Measurements from ENCODE around the gene MAN2B2.

Gene MAN2B2

GRCh38 chr4:6619466-6620255, 44.7 kb downstream of the MAN2B2 start:
- TF ChIP-seq, protein P1, sequence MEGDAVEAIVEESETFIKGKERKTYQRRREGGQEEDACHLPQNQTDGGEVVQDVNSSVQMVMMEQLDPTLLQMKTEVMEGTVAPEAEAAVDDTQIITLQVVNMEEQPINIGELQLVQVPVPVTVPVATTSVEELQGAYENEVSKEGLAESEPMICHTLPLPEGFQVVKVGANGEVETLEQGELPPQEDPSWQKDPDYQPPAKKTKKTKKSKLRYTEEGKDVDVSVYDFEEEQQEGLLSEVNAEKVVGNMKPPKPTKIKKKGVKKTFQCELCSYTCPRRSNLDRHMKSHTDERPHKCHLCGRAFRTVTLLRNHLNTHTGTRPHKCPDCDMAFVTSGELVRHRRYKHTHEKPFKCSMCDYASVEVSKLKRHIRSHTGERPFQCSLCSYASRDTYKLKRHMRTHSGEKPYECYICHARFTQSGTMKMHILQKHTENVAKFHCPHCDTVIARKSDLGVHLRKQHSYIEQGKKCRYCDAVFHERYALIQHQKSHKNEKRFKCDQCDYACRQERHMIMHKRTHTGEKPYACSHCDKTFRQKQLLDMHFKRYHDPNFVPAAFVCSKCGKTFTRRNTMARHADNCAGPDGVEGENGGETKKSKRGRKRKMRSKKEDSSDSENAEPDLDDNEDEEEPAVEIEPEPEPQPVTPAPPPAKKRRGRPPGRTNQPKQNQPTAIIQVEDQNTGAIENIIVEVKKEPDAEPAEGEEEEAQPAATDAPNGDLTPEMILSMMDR (IDR thresholded peaks at IDR 0.05; ENCODE audit: insufficient read depth, low read depth, low read length, missing control alignments), result no peak
- no peak for DNase-seq (ENCODE audit: low read depth)
- no peak overlapping the region for H3K4me3 ChIP-seq (ENCODE audit: low read length)

DNA sequence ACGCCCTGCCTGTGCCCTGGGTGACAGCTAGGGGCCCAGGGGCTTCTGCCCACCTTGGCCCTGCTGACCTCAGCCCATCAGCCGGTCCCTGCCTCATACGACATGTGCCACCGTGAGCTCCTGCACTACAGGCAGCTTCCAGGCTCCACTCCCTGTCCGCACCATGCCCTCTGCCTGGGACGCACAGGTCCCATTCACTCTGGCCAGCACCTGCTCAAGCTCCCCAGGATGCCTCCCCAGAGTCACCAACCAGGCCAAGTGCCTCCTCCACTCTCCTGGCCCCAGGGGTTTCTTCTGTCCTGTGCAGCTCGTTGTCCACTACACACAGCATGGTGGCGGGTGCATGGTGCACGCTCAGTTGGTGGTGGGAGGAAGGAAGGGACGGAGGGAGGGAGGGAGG, 45.3 kb downstream of the MAN2B2 start:
- DNase-seq (ENCODE audit: low read depth), result no peak
- no peak overlapping the region for H3K4me3 ChIP-seq (ENCODE audit: low read length)
- TF ChIP-seq, protein P1 (IDR thresholded peaks at IDR 0.05; ENCODE audit: insufficient read depth, low read depth, low read length, missing control alignments), result no peak

DNA sequence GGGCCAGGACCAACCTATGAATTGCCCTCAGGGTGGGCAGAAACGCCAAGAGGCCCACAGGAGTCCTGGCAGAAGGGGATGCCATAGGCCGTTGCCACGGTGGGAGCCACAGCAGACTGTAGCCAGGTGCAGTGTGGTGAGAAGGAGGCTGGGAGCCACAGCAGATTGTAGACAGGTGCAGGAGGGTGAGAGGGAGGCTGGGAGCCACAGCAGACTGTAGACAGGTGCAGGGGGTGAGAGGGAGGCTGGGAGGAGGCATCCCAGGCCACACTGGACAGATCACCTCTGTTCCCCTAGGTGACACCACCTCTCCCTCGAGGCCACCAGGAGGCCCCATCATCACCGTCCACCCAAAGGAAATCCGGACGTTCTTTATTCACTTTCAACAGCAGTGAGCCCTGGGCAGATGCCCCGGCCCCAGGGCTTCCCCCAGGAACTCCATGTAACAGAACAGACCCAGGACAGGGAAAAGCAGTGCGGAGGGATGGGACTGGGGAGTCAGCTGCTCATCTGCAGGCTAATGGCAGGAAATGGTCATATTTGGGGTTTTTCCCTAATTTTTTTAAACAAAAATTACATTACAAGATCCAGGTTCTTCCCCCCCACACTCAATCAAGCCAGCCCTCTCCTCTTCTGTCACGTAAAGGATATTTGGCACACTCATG, 46.0 kb downstream of the MAN2B2 start:
- H3K4me3 ChIP-seq (ENCODE audit: low read length), result no peak overlapping the region

GRCh38 chr4:6621556-6621927, 46.6 kb downstream of the MAN2B2 start:
- DNase-seq (ENCODE audit: low read depth), result no peak
- TF ChIP-seq, protein P1 (IDR thresholded peaks at IDR 0.05; ENCODE audit: insufficient read depth, low read depth, low read length, missing control alignments), result no peak
- no peak overlapping the region for H3K4me3 ChIP-seq (ENCODE audit: low read length)

More for the DNA sequence above, 46.0 kb downstream of the MAN2B2 start:
- TF ChIP-seq, protein P1 (IDR thresholded peaks at IDR 0.05; ENCODE audit: insufficient read depth, low read depth, low read length, missing control alignments), result no peak
- DNase-seq (ENCODE audit: low read depth), result no peak

DNA sequence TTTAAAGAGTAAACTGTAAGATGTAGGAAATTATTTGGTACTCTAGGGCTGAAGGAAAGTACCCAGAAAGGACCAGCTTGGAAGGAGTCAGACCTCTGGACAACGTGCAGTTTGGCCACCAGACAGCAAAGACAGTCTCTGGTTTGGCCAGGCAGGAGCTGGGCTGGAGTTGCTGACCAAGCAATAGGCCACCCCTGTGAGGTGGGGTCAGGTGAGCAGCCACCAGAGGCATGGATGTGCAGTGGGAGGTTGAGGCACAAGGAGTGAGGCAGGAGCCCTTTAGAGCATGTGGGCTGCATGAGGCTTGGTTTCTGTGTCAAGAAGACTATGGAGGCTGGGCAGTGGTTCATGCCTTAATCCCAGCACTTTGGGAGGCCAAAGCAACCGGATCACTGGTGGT, 47.8 kb downstream of the MAN2B2 start:
- TF ChIP-seq, protein P1 (IDR thresholded peaks at IDR 0.05; ENCODE audit: insufficient read depth, low read depth, low read length, missing control alignments), result no peak
- no peak overlapping the region for H3K4me3 ChIP-seq (ENCODE audit: low read length)
- no peak for DNase-seq (ENCODE audit: low read depth)

DNA sequence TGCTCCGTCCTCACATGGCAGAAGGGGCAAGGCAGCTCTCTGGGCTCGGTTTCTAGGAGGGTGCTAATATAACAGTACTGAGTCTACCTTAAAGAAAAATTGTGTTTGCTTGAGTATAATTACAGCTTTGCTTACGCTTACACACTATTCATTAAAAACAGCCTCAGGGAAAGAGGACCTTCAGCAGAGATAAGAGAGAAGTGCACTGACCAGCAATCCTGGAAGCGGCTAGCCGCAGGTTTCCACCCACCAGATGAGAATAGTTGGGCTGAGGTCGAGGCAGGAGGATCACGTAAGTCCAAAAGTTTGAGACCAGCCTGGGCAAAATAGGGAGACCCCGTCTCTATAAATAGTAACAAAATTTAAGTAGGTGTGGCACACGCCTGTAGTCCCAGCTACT, 50.3 kb downstream of the MAN2B2 start:
- DNase-seq (ENCODE audit: low read depth), result no peak
- TF ChIP-seq, protein P1 (IDR thresholded peaks at IDR 0.05; ENCODE audit: insufficient read depth, low read depth, low read length, missing control alignments), result no peak

More for the DNA sequence above, 50.3 kb downstream of the MAN2B2 start:
- no peak overlapping the region for H3K4me3 ChIP-seq (ENCODE audit: low read length)
